Measurements from ENCODE around the gene PI4KA.

DNA sequence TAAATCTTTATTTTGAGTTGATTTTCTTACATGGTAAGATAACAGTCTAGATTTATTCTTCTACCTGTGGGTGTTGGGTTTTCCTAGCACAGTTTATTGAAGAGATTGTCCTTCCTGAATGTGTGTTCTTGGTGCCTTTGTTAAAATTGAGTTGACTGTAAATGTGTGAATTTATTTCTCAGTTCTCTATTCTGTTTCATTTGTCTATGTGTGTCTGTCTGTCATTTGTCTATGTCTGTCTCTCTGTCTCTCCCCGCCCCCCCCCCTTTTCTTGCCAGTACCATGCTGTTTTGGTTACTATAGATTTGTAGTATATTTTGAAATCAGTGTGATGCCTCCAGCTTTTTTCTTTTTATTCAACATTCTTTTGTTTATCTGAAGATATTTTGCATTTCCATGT is 199.4 kb downstream of the PI4KA start:
- TF ChIP-seq POLR2A (IDR thresholded peaks at IDR 0.05), result no peak
- TF ChIP-seq, protein P1, sequence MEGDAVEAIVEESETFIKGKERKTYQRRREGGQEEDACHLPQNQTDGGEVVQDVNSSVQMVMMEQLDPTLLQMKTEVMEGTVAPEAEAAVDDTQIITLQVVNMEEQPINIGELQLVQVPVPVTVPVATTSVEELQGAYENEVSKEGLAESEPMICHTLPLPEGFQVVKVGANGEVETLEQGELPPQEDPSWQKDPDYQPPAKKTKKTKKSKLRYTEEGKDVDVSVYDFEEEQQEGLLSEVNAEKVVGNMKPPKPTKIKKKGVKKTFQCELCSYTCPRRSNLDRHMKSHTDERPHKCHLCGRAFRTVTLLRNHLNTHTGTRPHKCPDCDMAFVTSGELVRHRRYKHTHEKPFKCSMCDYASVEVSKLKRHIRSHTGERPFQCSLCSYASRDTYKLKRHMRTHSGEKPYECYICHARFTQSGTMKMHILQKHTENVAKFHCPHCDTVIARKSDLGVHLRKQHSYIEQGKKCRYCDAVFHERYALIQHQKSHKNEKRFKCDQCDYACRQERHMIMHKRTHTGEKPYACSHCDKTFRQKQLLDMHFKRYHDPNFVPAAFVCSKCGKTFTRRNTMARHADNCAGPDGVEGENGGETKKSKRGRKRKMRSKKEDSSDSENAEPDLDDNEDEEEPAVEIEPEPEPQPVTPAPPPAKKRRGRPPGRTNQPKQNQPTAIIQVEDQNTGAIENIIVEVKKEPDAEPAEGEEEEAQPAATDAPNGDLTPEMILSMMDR (IDR thresholded peaks at IDR 0.05), result no peak
